IPS-NIHi11 (cell line): ENCODE data around the gene MESP1.

Experiments used
- DNase-seq: peaks from one replicate; pipeline ENCODE4 v3.0.0; 2012; ENCODE audit warnings: mixed read lengths, low spot score

The MESP1 gene

DNA sequence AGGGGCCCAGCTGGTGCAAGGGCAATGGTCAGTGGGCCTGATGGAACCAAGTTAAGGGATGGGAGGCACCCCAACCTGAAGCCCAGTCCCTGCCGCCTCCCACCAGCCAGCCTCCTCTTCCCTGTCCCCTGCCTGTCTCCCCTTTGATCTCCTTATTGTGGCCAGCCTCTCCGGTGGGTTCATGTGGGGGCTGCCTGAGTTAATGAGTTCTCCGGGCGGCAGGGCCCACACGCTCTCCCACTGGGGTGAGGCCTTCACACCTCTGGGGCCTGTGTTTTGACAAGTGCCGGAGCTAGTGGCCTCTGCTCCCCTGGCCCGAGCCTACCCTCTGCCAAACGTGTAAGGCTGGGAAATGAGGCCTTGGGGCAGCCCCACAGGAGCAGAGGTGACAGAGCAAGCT, 7.2 kb upstream of the MESP1 start:
- DNase-seq: no peak

DNA sequence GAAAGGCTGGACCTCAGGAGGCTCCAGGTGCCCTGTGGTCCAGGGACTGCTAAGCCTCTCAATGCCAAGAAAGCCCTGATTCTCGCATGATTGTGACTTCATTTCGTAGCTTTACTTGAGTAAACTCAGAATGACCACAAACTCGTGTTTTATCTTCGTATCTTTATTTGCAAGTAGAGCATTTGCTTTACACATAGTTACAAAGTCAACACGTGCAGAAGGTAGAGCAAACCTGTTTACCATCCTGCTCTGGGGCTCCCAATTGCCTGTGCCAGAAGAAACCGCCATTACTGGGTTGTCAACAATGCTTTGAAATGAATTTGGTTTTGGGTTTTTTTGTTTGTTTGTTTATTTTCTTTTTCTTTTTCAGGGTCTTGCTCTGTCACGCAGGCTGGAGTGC, 5.8 kb upstream of the MESP1 start:
- no peak for DNase-seq

GRCh38 chr15:89755701-89756100, 4.7 kb upstream of the MESP1 start:
- DNase-seq: no peak

DNA sequence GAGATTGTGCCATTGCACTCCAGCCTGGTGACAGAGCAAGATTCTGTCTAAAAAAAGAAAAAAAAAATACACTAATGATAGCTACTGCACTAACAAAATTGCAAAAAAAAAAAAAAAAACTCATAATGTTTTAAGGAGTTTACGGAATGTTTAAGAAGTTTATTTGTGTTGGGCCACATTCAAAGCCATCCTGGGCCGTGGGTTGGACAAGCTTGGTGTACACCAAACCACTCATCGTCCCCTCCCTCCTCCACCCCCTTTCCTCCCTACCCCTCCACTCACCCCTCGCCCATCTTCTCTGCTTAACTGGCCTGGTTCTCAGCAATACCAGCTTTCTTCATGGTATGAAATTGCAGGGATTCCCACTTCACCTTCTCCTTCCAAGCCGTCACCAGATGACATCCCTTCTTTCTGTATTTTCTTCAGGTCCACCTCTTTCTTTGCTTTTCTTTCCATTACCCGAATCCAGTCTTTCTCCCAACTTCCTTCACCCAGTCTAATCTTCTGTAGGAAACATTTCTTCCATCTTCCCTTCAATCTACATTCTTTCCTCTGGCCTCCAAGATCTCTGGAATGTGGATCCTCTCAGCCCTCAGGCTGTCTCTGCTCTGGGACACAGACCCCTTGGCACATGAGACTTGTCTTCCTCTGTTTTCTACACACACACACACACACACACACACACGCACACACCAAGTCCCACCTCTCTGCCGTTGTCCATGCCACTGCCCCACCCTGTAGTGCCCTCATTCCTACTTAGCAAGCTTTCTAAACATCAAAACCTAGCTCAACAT, 3.5 kb upstream of the MESP1 start:
- no peak for DNase-seq

- no peak for DNase-seq
These were observed 2.8 kb upstream of the MESP1 start for GRCh38 chr15:89753855-89754254.

GRCh38 chr15:89751748-89752147, 699 bp upstream of the MESP1 start:
- DNase-seq: peak; percentile 42

- no peak for DNase-seq
These were observed 994 bp downstream of the MESP1 start for GRCh38 chr15:89749951-89750559.

- DNase-seq: no peak
These were observed 1.5 kb downstream of the MESP1 start for GRCh38 chr15:89749526-89749925.

- DNase-seq: no peak
These were observed 2.0 kb downstream of the MESP1 start for GRCh38 chr15:89749054-89749453.

- no peak for DNase-seq
These were observed 3.1 kb downstream of the MESP1 start for GRCh38 chr15:89747708-89748682.

- DNase-seq: no peak
These were observed 4.7 kb downstream of the MESP1 start for GRCh38 chr15:89746386-89746780.

DNA sequence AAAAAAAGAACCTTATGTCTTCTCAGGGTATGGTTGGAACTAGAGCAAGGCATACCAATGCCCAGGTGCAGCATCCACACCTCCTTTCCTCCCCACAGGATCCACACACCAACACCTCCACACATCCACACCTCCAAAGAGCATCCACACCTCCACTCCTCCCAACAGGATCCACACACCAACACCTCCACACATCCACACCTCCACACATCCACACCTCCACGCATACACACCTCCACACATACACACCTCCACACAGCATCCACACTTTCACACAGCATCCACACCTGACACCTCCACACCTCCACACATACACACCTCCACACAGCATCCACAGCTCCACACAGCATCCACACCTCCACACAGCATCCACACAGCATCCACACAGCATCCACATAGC, 5.3 kb downstream of the MESP1 start:
- no peak for DNase-seq

- no peak for DNase-seq
These were observed 5.9 kb downstream of the MESP1 start for GRCh38 chr15:89745131-89745530.

DNA sequence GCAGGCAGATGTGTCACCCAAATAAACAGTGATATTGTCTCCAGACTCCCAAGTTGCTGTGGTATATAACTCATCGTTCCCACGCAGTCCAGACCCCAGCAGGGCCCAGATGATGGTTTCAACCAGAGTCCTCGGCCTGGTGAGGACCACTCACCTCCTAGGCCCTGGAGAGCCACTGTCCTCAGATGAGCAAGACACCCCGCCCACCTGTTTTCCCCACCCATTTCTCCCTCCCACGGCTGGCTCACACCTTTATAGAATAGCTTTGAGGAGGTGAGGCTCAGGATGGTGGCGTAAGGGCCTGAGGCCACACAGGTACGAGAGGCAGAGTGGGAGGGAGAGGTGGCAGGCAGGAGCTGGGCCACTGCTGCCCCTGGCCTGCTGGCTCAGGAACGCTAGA, 7.5 kb downstream of the MESP1 start:
- DNase-seq: no peak

- no peak for DNase-seq
These were observed 8.0 kb downstream of the MESP1 start for GRCh38 chr15:89743011-89743410.

GRCh38 chr15:89740137-89740536, 10.9 kb downstream of the MESP1 start:
- DNase-seq: peak; percentile 86

- DNase-seq: no peak
These were observed 15.3 kb downstream of the MESP1 start for GRCh38 chr15:89735773-89736172.

DNA sequence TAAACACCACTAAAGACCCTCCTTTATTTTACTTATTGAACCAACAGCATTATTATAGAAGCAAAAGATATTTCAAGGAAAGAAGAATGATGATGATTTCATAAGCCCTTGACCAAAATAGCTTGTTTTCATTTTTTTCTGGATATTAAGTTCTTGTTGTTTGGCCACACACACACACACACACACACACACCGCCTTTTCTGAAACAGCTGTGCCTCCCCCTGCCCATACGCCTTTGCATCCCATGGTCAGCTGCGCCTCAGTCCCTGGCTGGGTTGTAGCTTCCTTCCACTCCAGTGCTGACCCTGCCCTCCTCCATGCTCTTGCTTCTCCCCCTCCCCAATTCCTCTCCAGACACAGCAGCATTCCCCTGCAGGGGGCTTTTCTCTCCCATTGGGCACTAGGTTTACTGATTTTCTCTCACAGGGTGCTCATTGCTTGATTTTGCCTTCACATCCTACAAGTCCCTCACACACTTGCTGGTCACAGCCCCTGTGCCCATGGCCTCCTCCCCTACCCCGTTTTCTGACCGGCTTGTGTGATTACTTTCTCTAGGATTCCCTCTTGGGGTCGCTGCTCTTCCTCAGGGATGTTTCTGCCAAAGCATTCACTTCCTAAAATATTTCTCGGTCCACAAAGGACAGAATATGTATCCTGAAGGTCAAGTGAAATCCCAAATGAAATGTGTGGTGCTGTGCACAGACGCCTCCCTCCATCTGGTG, 18.4 kb downstream of the MESP1 start:
- no peak for DNase-seq

GRCh38 chr15:89731275-89731674, 19.8 kb downstream of the MESP1 start:
- DNase-seq: no peak

DNA sequence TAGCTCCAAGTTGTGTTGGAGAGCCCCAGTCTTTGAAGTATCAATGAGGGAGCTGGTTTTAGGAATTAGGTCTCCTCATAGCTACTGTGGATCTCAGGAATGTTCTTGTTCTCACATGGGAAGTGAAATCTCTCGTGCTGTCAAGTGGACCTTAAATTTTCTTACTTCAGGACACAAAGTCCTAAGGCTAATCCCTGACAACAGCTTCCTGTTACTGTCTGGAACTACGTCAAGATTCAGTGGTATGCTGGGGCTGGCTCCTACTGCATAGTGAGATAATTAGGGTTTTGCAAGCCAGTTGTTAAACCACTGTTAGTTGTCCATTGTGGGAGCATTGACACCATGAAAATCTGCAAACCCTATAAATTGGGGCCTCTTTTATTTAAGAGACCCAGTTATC, 22.8 kb downstream of the MESP1 start:
- no peak for DNase-seq

DNA sequence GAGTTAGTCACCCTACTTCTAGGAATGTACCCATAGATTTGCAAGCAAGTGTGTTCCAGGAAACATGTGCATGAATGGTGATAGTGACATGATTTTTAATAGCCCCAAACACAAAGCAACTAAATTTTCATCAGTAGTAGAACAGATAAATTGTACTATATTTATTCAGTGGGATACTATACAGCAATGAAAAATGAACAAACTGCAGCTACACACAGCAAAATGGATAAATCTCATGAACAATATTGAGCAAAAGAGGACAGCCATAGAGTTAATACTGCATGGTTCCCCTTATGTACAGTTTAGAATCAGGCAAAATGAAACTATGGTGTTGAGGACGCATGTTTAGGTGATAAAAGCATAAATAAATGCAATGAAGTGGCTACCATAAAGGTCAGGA, 26.0 kb downstream of the MESP1 start:
- DNase-seq: no peak

- DNase-seq: no peak
These were observed 26.4 kb downstream of the MESP1 start for GRCh38 chr15:89724621-89725020.
